Measurements from ENCODE around the gene TNFRSF1B. TPM values are rescaled to one million over a fixed set of nuclear protein-coding genes. Genes with fewer than 3 reads are reported as not detected.

Gene TNFRSF1B
- total and polyA plus RNA-seq, 4 donors: 15.4 to 246 (median 65.5) TPM

DNA sequence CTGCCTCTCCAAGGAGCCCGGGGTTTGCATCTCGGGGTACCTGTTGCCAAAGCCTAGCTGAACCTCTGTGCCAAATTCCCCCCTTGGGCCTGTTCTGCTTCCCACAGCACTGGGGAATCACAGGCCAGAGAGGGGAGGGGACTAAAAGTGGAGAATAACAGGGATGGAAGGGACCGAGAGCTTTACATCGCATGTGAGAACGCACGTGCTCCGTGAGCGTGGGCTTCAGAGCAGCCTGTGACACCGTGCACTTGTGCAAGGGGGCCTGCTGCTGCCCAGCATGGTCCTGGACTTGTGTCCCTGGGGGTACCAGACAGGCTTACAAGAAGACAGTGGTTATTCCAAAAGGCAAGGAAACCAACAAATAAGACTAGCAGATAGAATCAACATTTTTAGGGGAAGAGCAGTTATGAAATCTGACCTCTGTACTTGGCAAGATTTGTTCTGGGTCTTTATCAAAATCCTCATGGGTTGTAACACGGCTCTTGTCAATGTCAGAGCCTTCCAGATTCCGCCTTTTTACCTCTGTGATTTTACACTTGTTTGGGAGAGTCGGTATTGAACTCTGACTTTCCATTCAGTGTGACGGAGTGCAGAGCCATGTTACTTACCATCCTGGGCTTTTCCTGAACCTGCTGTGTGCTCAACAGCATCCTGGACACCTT, 36.2 kb upstream of the TNFRSF1B start:
- ATAC-seq (ENCODE audit: insufficient read depth, low FRiP score) (no peak), DNase-seq (no peak)
- Histone ChIP-seq H3K9ac (ENCODE audit: insufficient read depth in 1 of 2, low read length in 2 of 2) (no peak overlapping the region), H3K36me3 (ENCODE audit: control insufficient read depth in 4 of 4, insufficient read depth in 4 of 4, low read length in 4 of 4) (no peaks in the 10 kb centered on the region), H3K27me3 (ENCODE audit: control insufficient read depth in 3 of 3, insufficient read depth in 3 of 3, low read length in 2 of 3) (no peaks in the 10 kb centered on the region), H3K4me1 (ENCODE audit: control insufficient read depth in 5 of 5, insufficient read depth in 5 of 5, low read length in 5 of 5) (peaks cover 0 to 8% (median 0%) of the 10 kb centered on the region in 5 donors), H3K27ac (ENCODE audit: low read depth in 1 of 2, low read length in 1 of 2) (peak overlapping the region in 1 of 2 donors; percentile 64), H3K9me3 (ENCODE audit: control insufficient read depth in 4 of 4, insufficient read depth in 3 of 4, low read length in 3 of 4) (peaks cover 0 to 1% (median 0%) of the 10 kb centered on the region in 4 donors), H3K4me3 (no peak overlapping the region)
- 80 to 87% methylated on average over 13 of the region's 13 CpGs for WGBS, 2 donors
- TF ChIP-seq, protein P1, sequence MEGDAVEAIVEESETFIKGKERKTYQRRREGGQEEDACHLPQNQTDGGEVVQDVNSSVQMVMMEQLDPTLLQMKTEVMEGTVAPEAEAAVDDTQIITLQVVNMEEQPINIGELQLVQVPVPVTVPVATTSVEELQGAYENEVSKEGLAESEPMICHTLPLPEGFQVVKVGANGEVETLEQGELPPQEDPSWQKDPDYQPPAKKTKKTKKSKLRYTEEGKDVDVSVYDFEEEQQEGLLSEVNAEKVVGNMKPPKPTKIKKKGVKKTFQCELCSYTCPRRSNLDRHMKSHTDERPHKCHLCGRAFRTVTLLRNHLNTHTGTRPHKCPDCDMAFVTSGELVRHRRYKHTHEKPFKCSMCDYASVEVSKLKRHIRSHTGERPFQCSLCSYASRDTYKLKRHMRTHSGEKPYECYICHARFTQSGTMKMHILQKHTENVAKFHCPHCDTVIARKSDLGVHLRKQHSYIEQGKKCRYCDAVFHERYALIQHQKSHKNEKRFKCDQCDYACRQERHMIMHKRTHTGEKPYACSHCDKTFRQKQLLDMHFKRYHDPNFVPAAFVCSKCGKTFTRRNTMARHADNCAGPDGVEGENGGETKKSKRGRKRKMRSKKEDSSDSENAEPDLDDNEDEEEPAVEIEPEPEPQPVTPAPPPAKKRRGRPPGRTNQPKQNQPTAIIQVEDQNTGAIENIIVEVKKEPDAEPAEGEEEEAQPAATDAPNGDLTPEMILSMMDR (IDR thresholded peaks at IDR 0.05; ENCODE audit: control extremely low read depth, extremely low read depth): no peak

DNA sequence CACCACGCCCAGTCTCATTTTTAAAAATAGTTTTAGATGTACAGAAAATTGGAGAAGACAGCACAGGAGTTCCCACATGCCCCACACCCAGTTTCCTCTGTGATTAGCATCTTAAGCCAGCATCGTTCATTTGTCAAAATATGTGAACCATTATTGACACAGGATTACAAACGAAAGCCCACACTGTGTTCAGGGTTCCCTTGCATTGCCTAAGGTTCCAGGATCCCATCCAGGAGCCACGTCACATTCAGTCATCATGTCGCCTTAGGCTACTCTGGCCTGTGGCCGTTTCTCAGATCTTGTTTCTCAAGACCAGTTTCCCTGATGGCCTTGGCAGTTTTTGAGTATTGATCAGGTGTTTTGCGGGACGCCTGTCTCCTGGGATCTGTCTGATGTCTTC, 34.7 kb upstream of the TNFRSF1B start:
- Histone ChIP-seq H3K4me1 (ENCODE audit: control insufficient read depth in 5 of 5, insufficient read depth in 5 of 5, low read length in 5 of 5) (peaks cover 0 to 7% (median 0%) of the 10 kb centered on the region in 5 donors), H3K27me3 (ENCODE audit: control insufficient read depth in 3 of 3, insufficient read depth in 3 of 3, low read length in 2 of 3) (no peaks in the 10 kb centered on the region), H3K9ac (ENCODE audit: insufficient read depth in 1 of 2, low read length in 2 of 2) (peak overlapping the region in 1 of 2 donors; percentile 19), H3K36me3 (ENCODE audit: control insufficient read depth in 4 of 4, insufficient read depth in 4 of 4, low read length in 4 of 4) (no peaks in the 10 kb centered on the region), H3K27ac (ENCODE audit: low read depth in 1 of 2, low read length in 1 of 2) (no peak overlapping the region), H3K9me3 (ENCODE audit: control insufficient read depth in 4 of 4, insufficient read depth in 3 of 4, low read length in 3 of 4) (peaks cover 0 to 1% (median 0%) of the 10 kb centered on the region in 4 donors), H3K4me3 (no peak overlapping the region)
- no peak for DNase-seq
- TF ChIP-seq, protein P1 (IDR thresholded peaks at IDR 0.05; ENCODE audit: control extremely low read depth, extremely low read depth): no peak
- ATAC-seq (ENCODE audit: insufficient read depth, low FRiP score): no peak
- 71 to 74% methylated on average over 8 of the region's 8 CpGs for WGBS, 2 donors

DNA sequence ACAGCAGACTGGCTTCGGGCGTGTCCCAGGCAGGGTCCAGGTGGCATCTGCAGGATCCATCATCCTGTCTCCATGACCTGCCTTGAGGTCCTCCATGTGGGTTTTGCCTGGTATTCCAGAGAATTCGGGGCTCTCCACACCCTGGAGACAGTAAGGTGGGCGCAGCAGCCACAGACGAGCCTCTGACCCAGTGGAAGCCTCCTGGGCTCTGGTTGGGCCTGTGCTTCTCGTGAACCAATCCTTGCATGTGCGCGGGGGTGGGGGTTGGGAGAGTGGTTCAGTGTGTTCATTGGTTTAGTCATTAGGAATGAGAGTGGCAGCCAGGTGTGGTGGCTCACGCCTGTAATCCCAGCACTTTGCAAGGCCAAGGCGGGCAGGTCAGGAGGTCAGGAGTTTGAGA, 32.1 kb upstream of the TNFRSF1B start:
- ATAC-seq (ENCODE audit: insufficient read depth, low FRiP score) (no peak), DNase-seq (no peak)
- TF ChIP-seq, protein P1 (IDR thresholded peaks at IDR 0.05; ENCODE audit: control extremely low read depth, extremely low read depth): no peak
- Histone ChIP-seq H3K36me3 (ENCODE audit: control insufficient read depth in 4 of 4, insufficient read depth in 4 of 4, low read length in 4 of 4) (no peaks in the 10 kb centered on the region), H3K9me3 (ENCODE audit: control insufficient read depth in 4 of 4, insufficient read depth in 3 of 4, low read length in 3 of 4) (peaks cover 0 to 1% (median 0%) of the 10 kb centered on the region in 4 donors), H3K27me3 (ENCODE audit: control insufficient read depth in 3 of 3, insufficient read depth in 3 of 3, low read length in 2 of 3) (no peaks in the 10 kb centered on the region), H3K27ac (ENCODE audit: low read depth in 1 of 2, low read length in 1 of 2) (no peak overlapping the region), H3K4me3 (no peak overlapping the region), H3K9ac (ENCODE audit: insufficient read depth in 1 of 2, low read length in 2 of 2) (no peak overlapping the region), H3K4me1 (ENCODE audit: control insufficient read depth in 5 of 5, insufficient read depth in 5 of 5, low read length in 5 of 5) (peaks cover 0 to 8% (median 0%) of the 10 kb centered on the region in 5 donors)
- 94 to 96% methylated on average over 10 of the region's 10 CpGs for WGBS, 2 donors
